Sciatic nerve (tissue), 2 donors: Measurements from ENCODE around the gene PIK3AP1. TPM values are rescaled to one million over a fixed set of nuclear protein-coding genes. Genes with fewer than 3 reads are reported as not detected.
"Not testable (repeated sequence)": the region's sequence is repeated elsewhere in the genome, so short reads cannot be mapped to it uniquely, and the experiment has no call there.

Source experiments
- ATAC-seq: fragments of 200-7000 bp; cut with Tn5 transposase; one replicate; pipeline ENCODE4 v1.9.1; 2020; ENCODE audit warnings: mild to moderate bottlenecking, moderate library complexity
- DNase-seq: peaks from one replicate; pipeline ENCODE4 v3.0.0-alpha.2; 2020; ENCODE audit warnings: low spot score
- intact Hi-C: fragments of 100-400 bp; cut with DNase I; formaldehyde crosslinking; loops from one replicate; pipeline ENCODE4 v1.14.2; 2022
- total RNA-seq: library from RNA; stranded (reverse); fragmentation: NEBNext Ultra II Directional; extraction: Animal tissue kit (Norgen Biotek cat#: 25700); gene quantifications from one replicate; pipeline ENCODE4 v1.2.1, GENCODE V29; 2021
- donor health status: DM: no; HTN: no; CAD: no.
- donor health status: DM: no; HTN: no; CAD: no.

PIK3AP1 gene
- total RNA-seq, 1 donor from 2014 or later: 13.8 TPM

DNA sequence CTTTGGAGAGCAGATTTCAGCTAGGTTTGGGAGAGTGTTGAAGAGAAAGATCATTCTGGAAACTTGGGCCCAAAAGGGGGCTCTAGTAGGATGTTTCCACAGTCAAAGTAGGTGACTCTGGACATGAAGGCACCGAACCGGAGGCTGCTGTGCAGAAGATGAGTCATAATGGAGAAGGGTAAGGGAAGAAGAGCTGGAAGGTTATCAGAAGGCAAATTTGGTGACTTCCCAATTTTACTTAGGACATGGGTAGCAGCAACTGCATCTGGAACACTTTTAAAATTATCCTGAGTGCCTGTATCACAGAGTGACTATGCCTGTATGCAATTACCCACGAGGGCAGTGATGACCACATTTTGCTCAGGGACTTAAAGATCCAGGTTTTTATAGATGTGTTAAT is 38.8 kb downstream of the PIK3AP1 start:
- intact Hi-C loops: no loop called here
- ATAC-seq (no peak), DNase-seq (no peak)

DNA sequence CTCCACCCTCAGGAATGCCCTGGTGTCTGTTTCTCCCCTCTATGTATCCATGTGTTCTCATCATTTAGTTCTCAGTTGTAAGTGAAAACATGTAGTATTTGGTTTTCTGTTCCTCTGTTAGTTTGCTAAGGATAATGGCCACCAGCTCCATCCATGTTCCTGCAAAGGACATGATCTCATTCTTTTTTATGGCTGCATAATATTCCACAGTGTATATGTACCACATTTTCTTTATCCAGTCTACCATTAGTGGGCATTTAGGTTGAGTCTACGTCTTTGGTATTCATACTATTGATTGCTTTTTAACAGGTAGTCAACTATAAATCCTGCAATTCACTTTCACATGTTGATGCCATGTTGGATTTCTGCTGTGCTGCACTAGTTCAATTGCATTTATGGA is 39.9 kb downstream of the PIK3AP1 start:
- intact Hi-C loops, ATAC-seq, DNase-seq: not testable (repeated sequence)

DNA sequence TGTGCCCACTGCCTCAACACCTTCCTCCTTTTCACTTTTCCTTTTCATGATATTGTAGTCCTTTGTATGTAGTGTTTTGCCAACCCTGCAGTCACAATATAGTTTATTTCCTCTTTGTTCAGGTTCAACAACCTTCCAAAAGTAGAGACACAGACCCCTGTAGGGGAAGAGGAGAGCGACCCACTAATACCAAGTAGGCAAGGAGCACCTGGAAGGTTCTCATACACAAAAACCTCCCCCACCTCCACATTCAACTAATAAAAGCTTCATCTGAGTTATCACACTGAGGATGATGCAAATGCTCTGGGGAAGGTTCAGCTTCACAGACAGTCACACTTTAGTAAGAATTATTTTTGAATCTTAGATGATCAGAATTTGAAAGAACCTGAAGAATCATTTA is 41.6 kb downstream of the PIK3AP1 start:
- no peak for DNase-seq
- ATAC-seq: no peak
- intact Hi-C loops: no loop called here

DNA sequence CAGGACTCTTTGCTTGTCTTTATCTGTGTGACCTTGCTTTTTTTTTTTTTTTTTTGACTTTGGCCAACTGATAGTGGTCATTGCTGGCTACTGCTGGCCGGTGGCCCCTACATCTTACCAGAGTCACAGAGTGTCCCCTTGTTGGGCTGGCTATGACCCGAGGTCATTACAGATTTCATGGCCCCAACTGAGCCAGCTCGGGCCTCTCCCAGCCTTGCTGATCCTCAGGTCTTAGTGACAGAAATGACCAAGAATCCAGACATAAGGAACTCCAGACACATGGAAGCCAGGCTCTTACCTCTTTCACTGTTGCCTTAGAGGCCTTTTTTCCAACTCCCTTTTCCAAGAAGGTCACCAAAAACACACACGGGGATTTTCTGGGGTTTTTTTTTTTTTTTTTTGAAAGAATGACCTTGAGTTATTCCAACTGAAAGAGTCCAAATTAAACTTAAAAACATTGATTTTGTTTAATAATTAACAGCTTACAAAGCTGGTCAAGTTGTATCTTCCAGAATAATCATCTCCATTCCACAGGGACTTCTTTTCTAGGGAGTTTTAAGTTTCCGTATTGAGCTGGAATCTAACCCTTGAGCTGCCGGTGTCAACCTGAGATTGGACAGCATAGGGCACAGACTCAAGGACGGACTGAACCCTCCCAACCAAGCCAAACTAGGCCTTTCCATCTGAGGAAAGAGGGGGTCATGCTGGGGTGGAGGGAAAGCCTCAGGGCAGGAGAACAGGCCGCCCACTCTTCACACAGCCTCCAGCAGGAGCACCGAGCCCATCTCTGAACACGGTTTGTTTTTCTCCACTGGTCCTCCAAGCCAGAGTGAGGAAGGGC is 43.8 kb downstream of the PIK3AP1 start:
- DNase-seq (no peak), ATAC-seq (no peak)
- intact Hi-C loops: no loop called here

DNA sequence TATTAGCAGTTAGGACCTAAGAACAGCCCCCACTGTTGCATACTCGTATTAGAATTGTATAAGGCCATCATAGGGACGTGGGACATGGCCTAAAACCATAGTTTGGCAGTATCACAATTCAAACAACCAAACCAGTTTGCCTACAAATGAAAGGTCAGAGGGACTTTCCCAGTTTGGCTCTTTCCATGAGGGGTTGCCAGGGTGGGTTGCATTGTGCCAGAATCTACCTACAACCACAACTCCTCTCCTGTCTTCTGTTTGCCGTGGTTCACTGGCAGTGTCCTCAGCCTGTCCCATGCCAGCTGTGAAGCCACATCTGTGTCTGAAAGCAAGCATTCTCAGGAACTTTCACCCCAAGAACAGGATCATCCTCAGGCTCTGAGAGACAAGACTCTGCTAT is 44.5 kb downstream of the PIK3AP1 start:
- ATAC-seq (no peak), DNase-seq (no peak)

DNA sequence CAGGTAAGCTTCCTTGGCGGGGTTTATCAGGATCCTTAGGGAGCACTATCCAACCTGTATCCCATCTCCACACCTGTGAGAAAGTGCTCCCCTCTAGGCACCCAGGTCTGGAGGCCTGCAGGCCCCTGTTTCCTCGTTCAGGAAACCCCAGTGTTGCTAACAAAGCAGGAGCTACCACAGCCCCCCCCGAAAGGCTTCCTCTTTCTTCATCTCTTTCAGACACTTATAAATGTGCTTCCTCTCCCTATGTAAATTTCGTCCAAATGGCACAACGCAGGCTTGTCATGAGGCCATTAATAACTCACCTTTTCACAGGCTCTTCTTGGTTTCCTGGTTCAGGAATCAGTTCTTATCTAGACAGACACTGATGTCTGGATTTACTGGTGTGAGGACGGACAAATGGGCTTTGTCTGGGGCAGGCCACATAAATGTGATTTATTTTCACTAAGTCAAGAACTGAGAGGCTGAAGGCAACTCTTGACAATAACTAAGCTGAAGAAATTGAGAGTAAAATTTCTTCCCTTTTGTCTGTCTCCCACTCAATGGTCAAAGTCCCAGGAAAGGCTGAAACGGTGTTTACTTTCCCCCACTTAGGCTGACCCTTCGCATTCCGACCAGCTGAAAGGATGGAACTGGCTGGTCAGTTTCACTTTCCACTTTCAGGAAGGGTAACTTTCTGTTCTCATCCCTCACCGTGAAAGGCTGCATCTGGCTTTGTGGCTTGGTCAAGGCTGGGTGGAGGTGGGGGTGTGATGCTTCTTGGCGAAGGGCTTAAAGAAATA is 46.8 kb downstream of the PIK3AP1 start:
- no peak for DNase-seq
- intact Hi-C loops: no loop called here
- peak; percentile 89 for ATAC-seq

More for the DNA sequence above, 44.5 kb downstream of the PIK3AP1 start:
- intact Hi-C loops: no loop called here

DNA sequence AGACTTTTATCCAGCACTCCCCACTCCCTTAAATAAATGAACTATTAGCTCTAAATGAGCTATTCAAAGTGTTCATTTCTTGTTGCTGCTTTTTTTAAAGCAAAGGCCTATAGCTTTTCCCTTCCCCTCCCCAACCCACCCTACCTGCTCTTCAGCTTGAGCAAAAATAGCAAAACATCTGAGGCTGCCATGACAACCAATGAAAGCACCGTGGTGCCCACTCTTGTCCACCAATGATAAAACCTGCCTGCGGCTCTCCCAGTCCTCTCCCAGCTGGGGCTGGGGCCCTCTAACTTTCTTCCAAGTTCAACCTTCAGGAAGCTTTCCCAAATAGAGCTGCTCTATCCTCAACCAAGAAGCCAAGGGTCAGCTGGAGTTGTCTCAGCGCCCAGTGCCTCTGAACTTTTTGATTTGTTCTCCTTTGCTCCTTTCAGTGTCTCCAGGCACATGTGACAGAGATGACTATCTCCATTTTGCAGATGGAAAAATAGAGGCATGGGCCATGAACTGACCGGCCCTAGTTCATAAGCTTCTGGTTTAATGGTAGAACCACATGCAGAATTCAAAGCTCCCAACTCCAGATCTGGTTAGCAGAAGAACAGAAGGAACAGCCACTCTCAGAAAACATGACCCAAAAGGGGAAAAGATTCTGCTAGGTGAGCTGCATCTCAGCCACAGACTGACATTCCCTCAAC is 47.7 kb downstream of the PIK3AP1 start:
- intact Hi-C loops: no loop called here
- ATAC-seq (no peak), DNase-seq (no peak)

DNA sequence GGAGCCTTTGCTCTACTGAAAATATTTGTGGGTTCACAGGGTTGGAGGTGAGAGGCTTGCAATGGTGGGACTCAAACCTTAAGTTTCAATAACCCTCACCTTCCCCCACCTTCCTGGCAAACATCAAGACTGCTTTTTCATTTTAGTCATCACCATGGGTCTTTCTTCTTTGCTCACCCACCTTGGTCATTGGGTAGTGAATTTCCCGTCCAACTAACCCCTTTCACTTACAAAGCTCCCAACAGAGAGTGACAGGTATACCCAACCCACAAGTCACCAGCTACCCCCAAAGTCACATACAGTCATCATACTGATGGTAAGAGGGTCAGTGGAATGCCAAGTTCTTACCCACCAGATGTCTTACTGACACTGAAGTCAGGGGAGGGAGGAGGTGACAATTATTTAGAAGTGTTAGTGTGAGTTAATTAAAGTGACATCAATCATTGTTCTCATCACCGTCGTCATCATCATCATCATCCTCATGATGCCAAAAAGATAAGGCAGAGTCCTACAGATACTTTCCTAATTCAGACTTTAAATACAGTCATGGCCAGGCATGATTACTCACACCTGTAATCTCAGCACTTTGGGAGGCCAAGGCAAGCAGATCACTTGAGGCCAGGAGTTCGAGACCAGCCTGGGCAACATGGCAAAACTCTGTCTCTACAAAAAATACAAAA is 49.0 kb downstream of the PIK3AP1 start:
- no peak for DNase-seq
- no peak for ATAC-seq

GRCh38 chr10:96670786-96671185 is 49.5 kb downstream of the PIK3AP1 start:
- no peak for DNase-seq
- intact Hi-C loops: no loop called here
- no peak for ATAC-seq

More for the DNA sequence above, 49.0 kb downstream of the PIK3AP1 start:
- intact Hi-C loops: no loop called here

DNA sequence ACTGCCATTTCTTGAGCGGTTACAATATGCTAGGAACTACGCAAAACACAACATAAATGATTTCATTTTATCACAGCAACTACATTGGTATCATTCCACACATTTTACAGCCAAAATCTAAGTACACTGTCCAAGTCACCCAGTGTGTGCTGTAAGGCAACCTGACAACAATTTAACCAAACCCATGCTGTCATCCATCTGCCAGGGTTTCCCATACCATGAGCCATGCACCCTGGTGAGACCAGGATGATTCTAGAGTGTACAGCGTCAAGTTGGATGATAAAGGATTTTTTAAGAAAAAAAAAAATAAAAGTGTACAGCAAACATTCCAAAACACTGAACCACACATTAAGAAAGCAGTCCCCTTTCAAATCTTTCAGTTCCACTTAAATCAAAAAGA is 52.9 kb downstream of the PIK3AP1 start:
- ATAC-seq (no peak), DNase-seq (no peak)
- intact Hi-C loops: no loop called here

GRCh38 chr10:96666741-96667140 is 53.6 kb downstream of the PIK3AP1 start:
- intact Hi-C loops: no loop called here
- ATAC-seq (no peak), DNase-seq (no peak)

DNA sequence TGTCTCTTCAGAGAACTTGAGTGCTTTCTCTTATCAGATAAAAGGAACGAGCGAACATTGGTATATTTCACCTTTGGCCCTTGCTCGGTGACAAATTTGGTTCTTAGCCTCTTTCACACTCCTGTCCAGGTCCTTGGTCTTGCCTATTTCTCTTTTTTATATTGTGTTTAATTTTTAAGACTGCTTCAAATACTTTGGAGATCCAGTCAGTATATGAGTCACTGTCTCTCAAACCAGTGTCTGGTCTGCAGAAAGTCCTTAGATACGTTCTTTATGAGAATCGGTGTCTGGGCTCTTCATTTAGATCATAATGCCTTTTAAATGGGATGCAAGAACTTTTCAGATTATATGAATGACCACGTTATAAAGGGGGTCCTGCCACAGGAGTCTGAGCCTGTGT is 55.0 kb downstream of the PIK3AP1 start:
- intact Hi-C loops: no loop called here
- no peak for ATAC-seq

GRCh38 chr10:96664563-96664962 is 55.8 kb downstream of the PIK3AP1 start:
- DNase-seq (no peak), ATAC-seq (no peak)
- intact Hi-C loops: no loop called here

More for the DNA sequence above, 55.0 kb downstream of the PIK3AP1 start:
- no peak for DNase-seq

DNA sequence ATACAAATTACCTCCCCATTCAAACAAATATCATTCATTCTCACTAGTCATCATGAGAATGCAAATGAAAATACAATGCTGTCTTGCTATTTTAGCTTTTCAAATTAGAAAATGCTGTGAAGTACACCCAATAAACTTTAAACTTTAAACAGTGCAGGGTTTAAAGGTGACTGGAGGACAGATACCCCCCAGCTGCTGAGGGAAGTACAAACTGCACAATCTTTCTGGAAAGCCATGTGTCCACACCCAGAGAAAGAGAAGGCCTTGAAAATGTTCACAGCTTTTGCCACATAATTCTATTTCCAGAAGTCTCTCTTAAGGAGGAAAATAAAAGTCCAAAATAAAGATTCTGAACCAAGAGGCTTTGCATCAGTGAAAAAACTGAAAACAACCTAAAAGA is 56.5 kb downstream of the PIK3AP1 start:
- intact Hi-C loops: no loop called here
- ATAC-seq: no peak

DNA sequence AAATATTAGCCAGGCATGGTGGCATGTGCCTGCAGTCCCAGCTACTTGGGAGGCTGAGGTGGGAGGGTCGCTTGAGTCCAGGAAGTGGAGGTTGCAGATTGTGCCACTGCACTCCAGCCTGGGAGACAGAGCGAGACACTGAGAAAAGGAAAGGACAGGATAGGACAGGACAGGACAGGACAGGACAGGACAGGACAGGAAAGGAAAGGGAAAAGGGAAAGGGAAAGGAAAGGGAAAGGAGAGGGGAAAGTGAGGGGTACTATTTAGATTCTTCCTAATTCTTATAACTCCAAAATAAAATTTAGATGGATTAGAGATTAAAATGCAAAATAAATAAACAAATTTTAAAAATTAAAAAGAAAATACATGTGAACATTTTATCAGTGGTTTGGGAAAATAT is 58.7 kb downstream of the PIK3AP1 start:
- ATAC-seq: no peak
- DNase-seq: no peak
- intact Hi-C loops: no loop called here

More for the DNA sequence above, 56.5 kb downstream of the PIK3AP1 start:
- no peak for DNase-seq

GRCh38 chr10:96660297-96660696 is 60.0 kb downstream of the PIK3AP1 start:
- intact Hi-C loops: no loop called here
- DNase-seq: no peak
- no peak for ATAC-seq

DNA sequence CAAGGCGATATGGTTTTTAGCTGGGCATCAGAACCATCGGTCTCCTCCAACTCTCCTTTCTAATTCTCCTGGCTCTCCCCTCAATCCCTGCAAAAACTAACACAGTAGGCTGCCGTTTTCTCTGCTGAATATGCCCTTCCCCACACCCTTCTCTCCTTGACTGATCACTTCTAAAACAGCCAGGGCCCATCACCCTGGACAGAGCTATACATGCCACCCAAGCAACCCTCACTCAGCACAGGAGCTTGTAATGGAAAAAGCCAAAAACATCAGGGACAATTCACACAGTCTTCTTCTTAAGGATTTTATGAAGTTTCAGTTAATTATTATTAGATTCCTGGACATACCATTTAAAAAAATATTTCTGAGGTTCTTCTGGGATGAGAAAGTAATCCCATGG is 61.5 kb downstream of the PIK3AP1 start:
- intact Hi-C loops: no loop called here
- no peak for DNase-seq
- ATAC-seq: no peak

- intact Hi-C loops: no loop called here
- ATAC-seq: no peak
Observed at GRCh38 chr10:96657385-96657784, 62.9 kb downstream of the PIK3AP1 start.

DNA sequence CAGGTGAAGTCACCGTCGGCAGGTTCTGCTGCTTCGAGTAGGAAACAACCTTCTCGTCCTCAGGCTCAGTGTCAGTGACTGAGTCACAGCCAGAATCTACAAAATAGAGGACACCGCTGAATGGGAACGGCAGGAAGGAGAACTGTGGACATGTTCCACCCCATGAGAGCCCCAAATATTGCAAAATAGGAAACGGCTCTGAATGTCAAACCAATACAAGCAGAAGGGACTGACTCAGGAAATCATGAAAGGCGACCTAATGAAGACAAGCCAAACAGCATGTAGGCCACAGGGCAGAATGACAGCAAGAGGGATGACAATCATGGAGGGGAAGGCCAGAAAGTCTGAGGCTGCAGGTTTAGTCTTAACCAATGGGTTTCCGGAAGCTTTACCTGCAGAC is 63.5 kb downstream of the PIK3AP1 start:
- peak; percentile 24 for ATAC-seq
- DNase-seq: no peak
- intact Hi-C loops: no loop called here

More at GRCh38 chr10:96657385-96657784, 62.9 kb downstream of the PIK3AP1 start:
- DNase-seq: no peak
